GM10248 (cell line): Measurements from ENCODE around the gene TEX26.

Source experiments
- CTCF ChIA-PET: fragments of 300-600 bp; sonication (Branson Sonifier 250); formaldehyde crosslinking; extraction: SDS; loops from one replicate; lab custom pipeline; 2021; ENCODE audit warnings: antibody characterized with exemption; lab: Yijun Ruan, JAX
- POLR2A ChIA-PET: fragments of 350-650 bp; sonication (Branson Sonifier 250); formaldehyde crosslinking; extraction: SDS; loops from one replicate; lab custom pipeline; 2020; ENCODE audit warnings: antibody characterized with exemption; lab: Yijun Ruan, JAX
- DNase-seq: peaks from one replicate; pipeline ENCODE4 v3.0.0; 2012; ENCODE audit errors: extremely low spot score
- CTCF ChIP-seq: IDR thresholded peaks from 2 replicates; pipeline ENCODE4 v1.5.1; 2012; ENCODE audit warnings: mild to moderate bottlenecking, low read depth; ENCODE audit errors: extremely low read depth, missing control alignments, control extremely low read depth

The TEX26 gene

GRCh38 chr13:31008400-31009115 lies 76.1 kb downstream of the TEX26 start:
- ChIA-PET CTCF (interaction anchor here (1.1 to 1.5 kb wide), 4 partner anchors 7 to 30 kb away, joined by 3 to 4 read pairs (median 3); no protein-coding TSS in a partner anchor), POLR2A (no interaction called here)
- DNase-seq, result no peak
- no peak for TF ChIP-seq CTCF

DNA sequence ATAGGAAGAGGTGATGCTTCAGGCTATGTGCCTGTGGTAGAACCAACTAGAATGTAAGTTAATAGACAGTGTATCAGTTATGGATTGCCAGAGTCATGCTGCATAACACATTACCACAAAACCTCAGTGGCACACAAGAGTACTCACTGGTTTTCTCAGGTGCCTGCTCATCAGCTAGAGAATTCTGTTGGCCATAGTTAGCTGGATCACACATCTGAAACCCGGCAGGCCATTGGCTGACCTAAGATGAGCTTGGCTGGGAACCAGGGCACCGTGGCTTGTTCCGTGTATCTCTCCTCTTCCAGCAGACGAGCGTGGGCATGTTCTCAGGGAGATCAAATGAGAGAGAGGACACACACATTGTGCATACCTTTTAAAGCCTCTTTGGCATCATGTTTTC lies 76.7 kb downstream of the TEX26 start:
- ChIA-PET POLR2A (no interaction called here), CTCF (interaction anchor here (0.9 to 1.4 kb wide), 2 partner anchors 8 to 11 kb away, joined by 3 read pairs; no protein-coding TSS in a partner anchor)
- DNase-seq, result no peak
- no peak for TF ChIP-seq CTCF

DNA sequence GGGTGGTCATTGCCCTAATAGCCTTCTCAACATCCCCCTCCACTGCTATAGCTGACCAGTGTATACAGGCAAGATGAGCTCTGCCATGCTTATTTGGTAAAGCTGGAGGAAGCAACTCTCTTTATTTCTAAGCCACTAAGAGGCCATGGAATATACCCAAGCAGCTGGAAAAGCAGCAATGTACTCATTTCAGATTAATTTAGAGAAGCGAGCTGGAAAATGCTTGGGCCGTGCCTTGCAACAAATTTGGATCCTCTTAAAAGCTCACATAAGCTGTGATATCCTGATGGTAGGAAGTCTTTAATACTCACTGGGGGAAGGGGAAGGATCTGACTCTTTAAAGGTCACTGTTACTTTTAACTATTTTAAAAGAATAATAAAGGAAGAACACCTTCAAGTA lies 77.8 kb downstream of the TEX26 start:
- CTCF ChIA-PET, result interaction anchor here (1.0 to 1.4 kb wide), 3 partner anchors 9 to 34 kb away, joined by 3 read pairs; no protein-coding TSS in a partner anchor
- POLR2A ChIA-PET, result no interaction called here
- DNase-seq, result no peak

DNA sequence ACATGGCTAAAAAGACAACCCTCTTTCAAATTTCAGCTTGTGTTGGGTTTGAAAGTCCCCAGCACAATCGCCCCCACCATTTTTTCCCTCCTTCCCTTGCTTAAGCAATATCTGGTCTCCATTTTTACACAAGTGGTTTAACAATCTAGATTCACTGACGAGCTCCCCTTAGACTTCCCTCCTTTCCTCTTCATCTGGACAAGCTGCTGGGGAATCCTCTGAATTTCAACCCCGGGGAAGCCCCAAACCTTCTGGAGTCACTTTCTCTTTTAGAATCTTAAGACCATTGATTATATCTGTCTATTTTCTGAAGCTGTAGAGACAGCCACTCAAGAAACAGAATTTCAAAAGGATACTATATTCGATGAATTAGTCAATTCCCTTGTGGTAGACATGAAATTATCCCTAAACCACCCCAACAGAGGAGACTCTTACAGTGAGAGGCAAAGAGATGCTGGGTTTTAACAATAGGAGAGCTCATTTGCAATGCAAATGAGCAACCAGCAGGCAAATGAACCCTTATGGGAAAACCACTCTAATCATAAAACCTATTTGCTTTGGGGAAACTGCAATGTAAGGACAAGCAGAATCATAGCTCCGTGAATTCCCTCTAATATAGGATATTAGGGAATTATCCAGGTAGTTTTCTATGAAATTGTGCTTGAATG lies 78.9 kb downstream of the TEX26 start:
- DNase-seq, result no peak
- ChIA-PET CTCF (interaction anchor here (1.0 to 1.4 kb wide), 2 partner anchors 17 to 33 kb away, joined by 3 read pairs; no protein-coding TSS in a partner anchor), POLR2A (no interaction called here)
- no peak for TF ChIP-seq CTCF

More for the DNA sequence above, 77.8 kb downstream of the TEX26 start:
- no peak for TF ChIP-seq CTCF

- CTCF ChIA-PET, result interaction anchor here (1.4 kb wide), 1 partner anchor 16 kb away, joined by 3 read pairs; no protein-coding TSS in a partner anchor
These were observed 79.6 kb downstream of the TEX26 start for GRCh38 chr13:31011901-31012654.

More at GRCh38 chr13:31011901-31012654, 79.6 kb downstream of the TEX26 start:
- no peak for DNase-seq
- no peak for TF ChIP-seq CTCF
- POLR2A ChIA-PET, result no interaction called here
